GM23248 (cell line): ENCODE results near the gene SPRED3.

Source experiments
- EZH2 ChIP-seq: fragments of 200-600 bp; sonication (generic); IDR thresholded peaks from 2 replicates; pipeline ENCODE4 v1.6.1; 2018; ENCODE audit warnings: antibody characterized with exemption, mild to moderate bottlenecking; ENCODE audit not compliant: insufficient read depth, poor library complexity, severe bottlenecking
- EZH2phosphoT487 ChIP-seq: fragments of 200-600 bp; sonication (generic); IDR thresholded peaks from 2 replicates; pipeline ENCODE4 v1.6.1; 2018; ENCODE audit warnings: antibody characterized with exemption, moderate library complexity, mild to moderate bottlenecking, low read depth; ENCODE audit not compliant: insufficient read depth

- TF ChIP-seq EZH2phosphoT487 (no peak), EZH2 (no peak)
These were observed 748 bp upstream of the SPRED3 start, which contains the start of gene GGN for GRCh38 chr19:38387550-38388348.
